ENCODE measurements around the gene MTG1.
A peak's percentile ranks its signal among the peaks of the same experiment; 100 is the strongest.
"Not testable (repeated sequence)": the region's sequence is repeated elsewhere in the genome, so short reads cannot be mapped to it uniquely, and the experiment has no call there.

Gene MTG1

GRCh38 chr10:133431888-133432613 lies 38.1 kb downstream of the MTG1 start:
- not testable (repeated sequence) for DNase-seq

DNA sequence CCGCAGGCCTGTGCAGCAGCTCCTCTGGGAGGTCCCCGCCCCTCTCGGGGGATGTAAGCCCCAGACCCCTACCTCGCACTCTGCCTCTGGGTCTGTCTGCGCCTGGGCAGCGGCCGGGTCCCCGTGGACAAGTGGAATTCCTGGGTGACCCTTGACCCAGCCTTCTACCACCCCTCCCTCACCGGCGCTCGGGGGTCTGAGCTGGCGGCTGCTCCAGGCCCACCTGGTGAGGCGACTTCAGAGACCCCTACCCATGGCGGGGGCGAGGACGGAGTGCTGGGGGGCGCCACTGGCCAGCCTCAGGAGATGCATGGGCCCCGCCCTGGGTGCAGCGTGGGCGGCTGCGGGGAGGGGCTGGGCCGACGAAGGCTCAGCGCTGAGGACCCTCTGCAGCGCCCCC lies 38.8 kb downstream of the MTG1 start:
- DNase-seq: not testable (repeated sequence)

DNA sequence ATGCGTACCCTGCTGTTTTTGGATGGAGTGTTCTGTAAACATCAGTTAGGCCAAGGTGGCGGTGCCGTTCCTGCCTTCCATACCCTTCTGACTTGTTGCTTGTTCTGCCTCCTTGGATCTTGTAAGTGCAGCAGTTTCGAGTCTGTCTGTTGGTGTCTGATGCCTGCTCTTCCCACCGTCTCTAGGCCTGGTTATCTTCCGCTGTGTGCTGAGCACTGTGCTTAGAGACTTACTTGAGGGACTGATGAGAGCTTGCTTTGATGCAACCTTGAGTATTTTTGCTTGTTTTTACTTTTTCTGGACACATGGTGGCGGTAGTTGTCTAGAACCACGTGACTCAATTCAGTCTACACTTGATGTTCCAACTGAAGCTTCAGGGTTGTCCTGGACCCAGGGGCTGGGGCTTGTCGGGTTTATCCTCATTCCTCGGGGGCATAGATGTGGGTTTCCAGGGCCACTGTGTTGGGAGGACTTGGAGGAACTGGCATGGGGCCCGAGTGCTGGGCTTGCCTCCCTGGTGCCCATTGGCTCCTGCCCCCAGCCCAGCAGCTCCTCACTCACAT lies 44.8 kb downstream of the MTG1 start:
- DNase-seq: no peak

DNA sequence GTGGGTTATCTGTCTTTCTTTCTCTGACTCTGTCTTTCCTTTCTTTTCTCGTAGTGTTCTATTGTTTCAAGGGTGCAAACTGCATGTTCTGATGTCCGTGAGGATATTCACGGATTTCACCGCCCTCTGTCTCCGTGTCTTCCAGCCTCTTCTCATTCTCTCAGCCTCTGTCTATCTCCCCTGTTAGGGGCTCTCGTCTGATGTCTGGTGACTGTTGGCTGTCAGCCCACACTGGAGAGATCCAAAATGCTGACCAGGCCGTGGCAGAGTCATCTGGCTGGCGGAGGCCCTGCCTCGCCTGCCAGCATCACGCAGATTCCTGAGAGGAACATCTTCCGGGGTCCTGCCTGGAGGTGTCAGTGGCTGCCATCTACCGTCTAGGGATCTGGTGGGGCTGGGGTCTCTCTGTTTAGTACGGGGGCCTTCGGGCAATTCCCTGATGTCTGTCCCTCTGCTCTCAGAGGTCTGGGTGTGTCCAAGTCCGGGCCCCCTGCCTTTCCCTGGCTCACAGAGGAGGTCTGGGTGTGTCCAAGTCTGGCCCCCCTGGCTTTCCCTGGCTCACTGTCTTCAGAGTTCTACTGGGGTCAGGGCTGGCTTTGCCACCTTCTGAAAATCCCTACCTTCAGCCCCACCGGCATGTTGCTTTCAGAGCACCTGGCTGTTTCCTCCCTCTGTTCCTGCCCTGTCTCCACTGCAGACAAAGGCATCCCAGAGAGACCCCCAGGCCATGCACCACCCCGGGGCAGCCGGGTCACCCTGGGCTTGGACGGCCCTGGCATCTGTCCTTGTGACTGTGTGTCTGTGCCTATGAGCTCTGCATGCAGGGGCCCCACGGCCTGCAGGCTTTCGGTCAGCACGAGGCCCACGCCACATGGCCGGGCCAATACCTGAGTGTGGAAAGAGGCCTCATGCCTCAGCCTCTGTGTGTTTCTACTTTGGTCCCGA lies 45.8 kb downstream of the MTG1 start:
- DNase-seq: no peak

- no peak for DNase-seq
These were observed 46.8 kb downstream of the MTG1 start for GRCh38 chr10:133440633-133441285.

GRCh38 chr10:133441356-133441755 lies 47.4 kb downstream of the MTG1 start:
- DNase-seq: not testable (repeated sequence)

DNA sequence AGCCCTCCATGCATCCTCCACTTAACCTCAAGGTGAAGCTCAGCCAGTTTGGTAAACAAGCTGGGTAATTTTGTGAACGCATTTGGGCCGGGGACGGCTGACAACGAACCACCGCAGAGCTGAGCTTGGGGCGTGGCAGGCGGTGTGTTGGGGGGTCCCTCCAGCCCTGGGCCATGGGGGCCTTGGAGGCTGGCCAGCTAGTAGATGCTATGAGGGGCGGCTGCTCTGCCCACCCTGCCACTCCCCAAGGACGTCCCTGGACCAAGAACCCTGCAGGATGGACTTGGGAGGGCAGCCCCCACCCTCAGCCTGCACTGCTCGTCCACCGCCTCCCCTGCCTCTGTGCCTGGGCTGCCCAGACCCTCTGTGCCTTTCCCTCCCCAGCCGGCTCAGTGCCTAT lies 47.8 kb downstream of the MTG1 start:
- DNase-seq: no peak

GRCh38 chr10:133442191-133442966 lies 48.4 kb downstream of the MTG1 start:
- DNase-seq: peak; percentile 45

- DNase-seq: no peak
These were observed 49.3 kb downstream of the MTG1 start for GRCh38 chr10:133442967-133443924.

DNA sequence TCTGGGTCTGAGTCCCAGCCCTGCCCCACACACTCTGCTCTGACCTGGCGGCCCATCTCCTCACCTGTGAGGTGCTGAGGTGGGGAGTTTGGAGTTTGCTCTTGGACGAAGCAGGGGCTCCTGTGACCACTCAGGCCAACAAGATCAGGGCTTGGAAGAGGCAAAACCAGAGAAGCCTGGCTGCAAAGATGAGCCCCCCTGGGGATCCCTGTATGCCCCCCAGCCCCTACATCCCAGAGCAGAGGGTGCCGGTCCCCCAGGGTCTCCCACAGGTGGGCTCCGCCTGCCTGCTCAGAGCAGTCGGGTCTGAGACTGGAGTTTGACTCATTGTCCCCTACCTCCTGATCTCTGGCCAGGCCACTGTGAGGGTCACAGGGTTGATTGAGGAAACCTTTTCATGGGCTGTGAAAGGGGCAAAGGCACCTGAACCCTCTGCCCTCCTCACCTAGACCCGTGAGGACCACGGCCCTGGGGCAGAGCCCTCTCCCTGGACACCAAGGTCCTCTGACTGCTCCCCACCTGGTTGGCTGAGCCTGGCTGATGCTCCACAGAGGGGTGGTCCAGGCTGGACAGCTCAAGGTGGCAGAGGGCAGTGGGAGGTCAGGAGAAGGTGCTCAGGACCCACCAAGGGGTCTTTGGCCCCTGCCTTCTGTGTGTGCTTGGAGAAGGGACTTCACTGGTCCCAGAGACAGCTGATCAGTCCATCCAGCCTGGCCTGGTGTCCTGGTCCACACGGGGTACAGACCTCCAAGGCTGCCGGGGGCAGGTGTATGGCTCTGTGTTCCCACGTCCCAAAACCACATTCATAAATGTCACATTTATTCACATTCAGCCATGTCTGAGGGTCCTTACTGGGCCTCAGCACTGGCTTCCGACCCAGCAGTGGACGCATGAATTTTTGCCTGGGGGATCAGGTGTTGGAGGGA lies 50.6 kb downstream of the MTG1 start:
- no peak for DNase-seq

DNA sequence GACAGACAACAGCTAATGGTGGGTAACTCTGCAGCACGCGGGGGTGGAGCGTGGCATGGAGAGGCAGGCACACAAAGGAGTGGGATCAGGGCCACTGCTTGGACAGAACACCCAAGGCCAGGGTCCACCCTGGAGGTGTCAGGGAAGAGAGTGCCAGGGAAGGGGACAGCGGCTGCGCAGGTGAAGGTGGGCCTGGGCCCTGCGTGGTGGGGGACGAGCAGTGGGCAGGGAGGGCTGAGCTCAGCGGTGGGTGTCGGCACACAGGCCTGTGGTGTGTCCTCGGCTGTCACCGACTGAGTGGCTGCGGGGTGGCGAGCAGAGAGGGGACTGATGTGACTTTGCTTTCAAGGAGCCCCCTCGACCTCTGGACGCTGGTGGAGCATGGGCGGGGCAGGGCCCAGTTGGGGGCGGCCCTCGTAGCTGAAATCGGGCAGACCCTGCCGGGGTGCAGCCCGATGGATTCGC lies 51.3 kb downstream of the MTG1 start:
- no peak for DNase-seq

- no peak for DNase-seq
These were observed 52.1 kb downstream of the MTG1 start for GRCh38 chr10:133445751-133446708.

DNA sequence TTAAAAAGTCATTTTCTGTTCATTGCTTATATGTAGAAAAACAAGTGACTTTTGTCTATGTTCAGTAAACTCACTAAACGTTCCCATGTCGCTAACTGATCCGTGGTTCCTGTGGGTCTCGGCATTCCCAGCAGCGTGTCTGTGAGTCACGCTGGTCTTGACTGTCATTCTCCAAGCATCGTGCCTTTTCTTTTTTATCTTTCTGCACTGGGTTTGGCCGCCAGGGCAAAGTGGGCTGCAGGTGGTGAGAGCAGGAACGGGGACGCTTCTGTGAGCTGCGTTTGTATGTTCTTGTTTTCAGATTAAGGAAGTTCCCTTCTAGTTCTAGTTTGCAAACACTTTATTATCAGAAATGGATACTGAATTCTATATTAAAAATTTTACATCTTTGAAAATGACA lies 53.0 kb downstream of the MTG1 start:
- DNase-seq: no peak

- no peak for DNase-seq
These were observed 54.2 kb downstream of the MTG1 start for GRCh38 chr10:133448120-133448519.

DNA sequence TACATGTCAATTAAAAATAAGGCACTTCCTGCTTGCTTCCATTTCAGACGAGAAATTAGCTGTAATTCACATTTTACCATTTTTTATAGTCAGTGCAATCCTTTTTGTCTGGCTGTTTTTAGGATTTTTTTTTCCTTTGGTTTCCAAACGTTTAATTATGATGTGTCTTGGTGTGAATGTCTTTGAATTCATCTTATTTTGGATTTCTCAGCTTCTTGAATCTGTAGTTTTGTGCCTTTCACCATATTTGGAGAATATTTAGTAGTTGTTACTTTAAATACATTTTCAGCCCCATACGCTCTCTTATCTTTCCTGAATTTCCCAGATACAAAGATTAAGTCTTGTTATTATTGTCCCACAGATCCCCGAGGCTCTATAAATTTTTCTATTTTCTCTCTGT lies 57.4 kb downstream of the MTG1 start:
- DNase-seq: no peak

GRCh38 chr10:133452453-133452852 lies 58.5 kb downstream of the MTG1 start:
- no peak for DNase-seq

DNA sequence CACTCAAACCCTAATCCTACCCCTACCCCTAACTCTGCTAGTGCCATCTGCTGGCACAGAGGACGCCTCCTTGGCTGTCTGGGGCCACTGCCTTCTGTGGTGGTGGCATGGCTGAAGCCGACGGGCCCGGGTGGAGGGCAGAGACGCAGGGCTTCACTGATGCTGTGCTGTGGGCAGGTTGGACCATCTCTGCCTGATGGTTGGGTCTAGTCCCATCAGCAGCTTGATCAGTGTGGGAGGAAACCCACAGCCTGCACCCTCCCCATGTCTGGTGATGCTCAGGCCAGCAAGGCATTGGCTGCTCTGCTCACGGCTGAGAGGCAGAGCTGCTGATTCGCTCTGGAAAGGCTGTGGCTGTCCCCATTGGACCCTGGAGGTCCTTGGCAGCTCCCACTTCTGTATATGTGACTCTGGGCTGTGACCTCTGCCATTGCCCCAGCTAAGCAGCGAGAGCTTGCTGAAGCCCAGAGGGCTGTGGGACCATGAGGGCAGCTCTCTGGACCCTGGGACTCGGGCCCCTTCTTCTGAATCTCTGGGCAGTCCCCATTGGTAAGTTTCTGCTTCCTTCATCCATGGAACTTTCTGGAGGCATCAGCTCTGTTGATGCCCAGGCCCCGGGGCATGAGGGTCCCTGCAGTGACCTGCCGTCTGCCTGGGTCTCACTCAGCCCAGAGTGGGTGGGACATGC lies 59.7 kb downstream of the MTG1 start, which contains the start of gene SCART1:
SCART1 (plus strand) TSS at position 430 of the 688 bp plus-strand sequence; CDS start at position 483, 53 bp downstream.
- DNase-seq: no peak
